HG02610 (cell line): ENCODE results near the gene SLC2A6.

Source experiments
- ATAC-seq: cut with Tn5 transposase; IDR thresholded peaks from one replicate; pipeline ENCODE4 v1.9.1; 2021; ENCODE audit warnings: mild to moderate bottlenecking, moderate library complexity; ENCODE audit not compliant: unreplicated experiment

Gene SLC2A6

DNA sequence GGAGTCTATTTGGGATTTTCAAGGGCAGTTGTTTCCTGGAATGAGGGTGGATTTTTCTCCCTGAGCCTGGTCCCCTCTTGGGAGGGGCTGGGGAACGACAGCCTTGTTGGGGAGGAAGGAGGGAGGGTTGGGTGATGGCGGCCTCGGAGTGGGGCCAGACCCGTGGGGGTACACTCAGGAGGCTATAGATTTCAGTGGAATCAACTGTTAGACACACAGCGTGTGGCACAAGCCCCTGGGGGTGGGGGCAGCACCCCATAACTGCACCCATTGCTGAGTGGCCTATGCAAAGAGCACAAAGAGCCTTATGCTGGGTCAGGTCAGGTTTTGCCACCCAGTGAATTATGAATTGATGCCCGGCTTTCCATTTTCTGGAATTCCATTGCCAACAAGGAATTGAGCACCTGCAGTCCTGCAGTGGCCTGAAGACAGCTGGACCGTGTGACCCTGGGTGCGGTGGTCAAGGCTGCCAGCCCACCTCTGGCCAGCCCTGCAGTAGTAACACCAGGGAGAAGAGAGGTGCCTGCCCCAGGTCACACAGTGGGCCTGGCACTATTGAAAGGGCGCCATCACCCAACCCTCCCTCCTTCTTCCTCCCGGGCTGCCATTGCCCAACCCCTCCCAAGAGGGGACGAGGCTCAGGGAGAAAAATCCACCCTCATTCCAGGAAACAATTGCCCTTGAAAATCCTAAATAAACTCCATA lies 37.5 kb upstream of the SLC2A6 start:
- ATAC-seq = no peak

- ATAC-seq = no peak
Observed at GRCh38 chr9:133515615-133516255, 36.8 kb upstream of the SLC2A6 start.

DNA sequence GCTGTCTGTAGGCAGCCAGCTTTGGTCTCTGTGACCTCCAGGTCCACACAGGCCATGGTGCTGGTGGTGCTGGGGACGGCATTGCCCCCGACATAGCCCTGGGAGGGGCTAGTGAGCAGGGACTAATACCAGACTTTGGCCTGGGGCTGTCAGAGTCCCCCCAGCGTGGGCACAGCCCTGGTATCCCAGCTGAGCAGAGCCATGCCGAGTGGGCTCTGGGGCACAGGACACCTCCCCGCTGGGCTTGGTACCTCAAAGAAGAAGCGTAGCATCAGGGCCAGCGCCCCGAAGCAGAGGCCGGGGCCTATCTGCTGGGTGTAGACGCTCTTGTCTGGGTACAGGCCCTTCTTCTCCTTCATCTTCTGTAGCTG lies 36.3 kb upstream of the SLC2A6 start:
- ATAC-seq = no peak

GRCh38 chr9:133514460-133515239 lies 35.8 kb upstream of the SLC2A6 start:
- no peak for ATAC-seq

GRCh38 chr9:133513214-133514100 lies 34.6 kb upstream of the SLC2A6 start:
- ATAC-seq = no peak

DNA sequence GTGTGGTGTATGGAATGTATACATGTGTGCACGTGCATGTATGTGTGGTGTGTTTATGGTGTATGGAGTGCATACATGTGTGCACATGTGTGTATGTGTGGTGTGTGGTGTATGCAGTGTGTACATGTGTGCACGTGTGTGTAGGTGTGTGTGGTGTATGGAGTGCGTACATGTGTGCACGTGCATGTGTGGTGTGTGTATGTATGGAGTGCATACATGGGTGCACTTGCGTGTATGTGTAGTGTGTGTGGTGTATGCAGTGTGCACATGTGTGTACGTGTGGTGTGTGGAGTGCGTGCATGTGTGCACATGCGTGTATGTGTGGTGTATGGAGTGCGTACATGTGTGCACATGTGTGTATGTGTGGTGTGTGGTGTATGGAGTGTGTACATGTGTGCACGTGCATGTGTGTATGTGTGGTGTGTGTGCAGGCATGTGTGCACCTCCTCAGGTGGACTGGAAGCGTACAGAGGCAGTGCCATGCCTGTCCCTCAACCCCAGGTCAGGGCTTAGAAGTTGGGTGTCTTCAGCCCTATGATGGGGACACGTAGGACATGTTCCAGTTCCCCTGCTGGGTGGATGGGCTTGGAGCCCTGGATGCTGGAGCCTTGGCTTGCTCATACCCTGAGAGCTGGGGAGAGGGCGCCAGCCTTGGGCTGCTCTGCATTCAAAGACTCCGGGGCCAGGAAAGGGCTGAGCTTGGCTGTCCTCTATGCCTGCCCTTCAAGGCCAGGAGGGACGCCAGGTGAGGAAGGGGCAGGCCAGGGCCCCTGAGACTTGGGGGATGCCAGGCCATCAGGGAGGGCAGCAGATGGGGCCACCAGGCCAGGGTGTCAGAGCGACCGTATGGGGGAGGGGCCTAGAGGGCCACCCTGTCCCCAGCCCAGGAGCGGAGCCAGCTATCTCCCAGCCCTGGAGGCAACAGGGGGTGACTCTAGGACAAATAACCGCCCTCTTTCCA lies 33.6 kb upstream of the SLC2A6 start:
- ATAC-seq = no peak

GRCh38 chr9:133511607-133512006 lies 32.7 kb upstream of the SLC2A6 start:
- ATAC-seq = no peak

DNA sequence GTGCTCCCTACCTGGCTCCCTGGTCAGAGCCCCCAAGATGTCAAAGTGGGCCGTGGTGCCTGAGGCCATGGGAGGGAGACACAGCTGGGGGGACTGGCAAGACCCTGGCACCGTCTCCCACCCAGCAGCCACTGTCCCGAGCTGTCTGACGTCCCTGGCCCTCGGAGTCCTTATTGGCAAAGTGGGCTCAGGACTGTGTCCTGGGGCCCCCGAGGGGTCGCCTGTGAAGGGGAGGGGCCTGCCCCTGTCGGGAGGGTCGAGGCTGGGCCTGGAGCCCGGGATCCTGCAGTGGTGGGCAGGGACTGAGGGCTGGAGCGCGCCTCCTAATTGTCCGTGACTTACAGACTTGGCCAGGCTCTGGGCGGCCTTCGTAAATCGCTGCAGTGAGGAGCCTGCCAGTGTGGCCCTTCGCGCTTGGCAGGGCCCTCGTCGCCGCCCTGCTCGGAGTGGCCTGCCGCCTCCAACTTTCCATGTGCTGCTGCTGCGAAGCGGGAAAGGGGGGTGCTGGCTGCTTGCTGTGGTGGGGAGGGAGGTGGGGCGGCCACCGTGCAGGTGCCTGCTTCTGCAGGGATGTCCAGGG lies 32.1 kb upstream of the SLC2A6 start:
- ATAC-seq = no peak

GRCh38 chr9:133509179-133510083 lies 30.5 kb upstream of the SLC2A6 start:
- no peak for ATAC-seq

DNA sequence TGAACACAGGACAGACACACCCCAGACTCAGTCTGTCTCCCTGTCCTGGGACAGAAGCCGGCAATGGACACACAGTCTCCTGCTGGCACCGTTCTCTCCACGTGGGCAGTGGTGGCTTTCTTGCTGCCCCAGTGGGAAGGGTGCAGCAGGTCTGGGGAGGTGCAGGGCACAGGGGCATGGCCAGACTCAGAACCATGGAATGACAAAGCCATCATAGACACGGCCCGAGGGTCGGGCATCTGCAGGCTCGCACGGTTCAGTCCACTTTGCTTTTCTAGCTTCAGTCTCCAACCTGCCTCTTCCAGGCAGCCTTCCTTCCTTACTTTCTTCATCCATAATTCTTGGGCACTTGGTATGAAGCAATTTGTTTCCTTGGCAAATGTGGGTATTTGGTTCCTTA lies 29.1 kb upstream of the SLC2A6 start:
- no peak for ATAC-seq

DNA sequence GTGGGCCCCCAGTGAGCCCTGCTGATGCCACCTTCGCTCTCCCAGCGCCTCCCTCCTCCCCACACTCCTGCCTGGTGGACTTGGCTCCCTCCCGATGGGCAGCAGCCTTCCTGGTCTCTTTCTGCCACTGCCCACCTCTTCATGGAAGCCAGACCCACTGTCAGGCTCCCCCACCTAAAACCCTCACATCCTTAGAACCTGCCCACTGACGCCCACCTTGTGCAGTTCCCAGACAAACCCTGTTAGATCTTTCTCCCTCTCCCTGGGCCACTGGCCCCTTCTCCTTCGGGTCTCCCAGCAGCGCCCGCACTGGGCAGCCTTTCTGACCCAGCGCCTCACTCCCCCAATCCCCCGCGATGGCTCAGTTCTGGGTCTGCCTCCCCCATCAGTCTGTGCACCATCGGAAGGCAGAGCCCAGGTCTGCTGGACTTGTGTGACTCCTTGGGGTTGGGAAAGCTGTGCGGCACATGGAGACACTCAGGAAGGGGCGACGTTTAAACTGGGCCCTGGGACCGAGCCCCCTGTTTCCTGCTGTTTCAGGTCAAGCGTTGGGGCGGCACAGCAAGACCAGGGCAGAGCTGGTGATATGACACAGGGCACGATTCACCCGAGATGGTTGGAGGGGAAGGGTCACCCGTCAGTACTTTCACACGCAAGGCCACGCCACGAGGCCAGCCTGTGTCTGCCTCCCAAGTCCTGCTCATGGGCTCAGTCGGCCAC lies 28.5 kb upstream of the SLC2A6 start:
- ATAC-seq = no peak

GRCh38 chr9:133506653-133507038 lies 27.7 kb upstream of the SLC2A6 start:
- no peak for ATAC-seq

DNA sequence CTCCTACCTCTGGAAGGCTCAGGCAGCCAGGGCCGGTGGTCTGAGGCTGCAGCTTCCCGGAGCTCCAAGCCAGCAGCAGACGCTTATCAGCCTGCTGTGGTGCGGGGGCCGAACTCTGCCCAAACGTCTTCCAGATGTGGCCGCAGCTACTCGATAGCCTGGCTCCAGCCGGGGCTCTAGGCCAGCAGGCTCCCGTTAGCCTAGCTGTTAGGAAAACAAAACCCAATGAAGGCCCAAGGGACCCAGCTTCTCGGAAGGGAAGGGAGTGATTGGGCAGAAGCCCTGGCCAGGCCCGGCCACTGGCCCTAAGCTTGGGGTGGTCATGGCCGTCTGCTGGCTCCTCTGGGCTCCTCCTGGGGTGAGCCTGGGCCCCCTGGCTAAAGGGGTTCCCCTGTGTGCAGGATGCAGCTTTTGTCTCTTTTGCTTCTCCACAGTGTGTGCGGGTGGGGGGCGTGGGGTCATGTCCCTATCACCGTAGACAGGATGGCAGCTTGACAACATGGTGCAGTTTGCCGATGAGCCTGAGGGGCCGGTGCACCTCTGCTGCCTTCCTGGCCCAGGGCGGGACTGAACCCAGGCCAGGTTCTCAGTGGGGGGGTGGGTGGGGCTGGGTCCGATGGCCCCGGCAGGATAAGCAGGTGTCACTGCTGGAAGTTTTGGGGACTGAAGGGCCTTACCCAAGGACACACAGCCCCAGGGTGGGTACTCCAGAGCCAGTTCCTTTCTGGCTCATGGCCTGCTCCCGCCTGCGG lies 27.2 kb upstream of the SLC2A6 start:
- no peak for ATAC-seq

GRCh38 chr9:133505186-133505830 lies 26.4 kb upstream of the SLC2A6 start:
- no peak for ATAC-seq

DNA sequence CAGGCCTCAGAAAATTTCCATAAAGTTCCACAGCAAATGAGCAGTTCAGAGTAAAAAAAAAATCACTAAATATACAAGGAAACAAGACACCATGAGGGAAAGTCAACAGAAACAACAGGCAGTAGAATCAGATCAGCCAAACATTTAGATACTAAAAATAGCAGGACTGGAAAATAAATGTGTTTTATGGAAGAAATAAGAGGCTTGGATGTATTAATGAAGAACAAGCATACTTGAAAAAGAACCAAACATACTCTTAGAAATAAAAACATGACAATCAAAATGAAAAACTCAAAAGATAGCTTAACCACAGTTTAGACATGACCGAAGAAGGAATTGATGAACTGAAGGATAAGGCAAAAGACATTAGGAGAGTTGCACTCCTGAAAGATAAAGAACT lies 23.2 kb upstream of the SLC2A6 start:
- ATAC-seq = no peak

GRCh38 chr9:133499892-133500270 lies 21.0 kb upstream of the SLC2A6 start:
- no peak for ATAC-seq
